HG03135 (cell line): ENCODE results near the gene PPP3CA.
A peak's percentile ranks its signal among the peaks of the same experiment; 100 is the strongest.

ENCODE experiments used
- ATAC-seq: cut with Tn5 transposase; IDR thresholded peaks from one replicate; pipeline ENCODE4 v1.9.1; 2021; ENCODE audit warnings: mild to moderate bottlenecking, moderate library complexity; ENCODE audit not compliant: unreplicated experiment

Gene PPP3CA

DNA sequence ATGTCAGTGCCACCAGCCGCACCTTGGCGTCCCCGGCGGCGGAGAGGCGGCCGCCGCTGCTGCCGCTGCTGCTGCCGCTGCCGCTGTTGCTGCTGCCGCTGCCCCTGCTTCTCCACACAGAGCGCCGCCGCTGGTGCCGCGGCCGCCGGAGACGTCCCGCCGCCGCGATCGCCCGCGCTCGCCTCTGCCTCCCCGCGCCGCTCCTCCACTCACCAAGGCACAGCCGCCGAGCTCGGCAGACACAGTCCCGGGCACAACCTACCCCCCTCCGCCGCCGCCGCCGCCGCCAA lies at the start of gene PPP3CA:
TSS of gene PPP3CA (minus strand) at position 260 of the 290 bp plus-strand sequence.
- peak; percentile 21 for ATAC-seq

DNA sequence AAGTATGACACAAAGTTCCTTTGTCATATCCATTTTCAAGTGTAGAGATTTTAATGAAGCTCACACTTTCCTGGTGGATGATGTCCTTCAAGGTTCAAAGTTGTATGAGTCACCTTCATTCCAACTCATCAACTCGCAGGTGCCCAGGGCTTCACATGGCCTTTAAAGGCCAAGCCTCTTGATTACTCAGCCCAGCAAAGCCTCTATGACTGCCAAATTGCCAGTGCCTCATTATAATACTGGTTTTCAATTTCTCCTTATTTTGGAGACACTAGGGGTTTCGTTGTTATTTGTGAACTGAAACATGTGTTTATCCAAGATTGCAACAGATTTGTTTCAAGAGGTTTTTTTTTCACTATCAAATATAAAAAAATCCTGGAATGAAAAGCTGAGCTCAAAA lies 45.9 kb upstream of the PPP3CA start:
- no peak for ATAC-seq

DNA sequence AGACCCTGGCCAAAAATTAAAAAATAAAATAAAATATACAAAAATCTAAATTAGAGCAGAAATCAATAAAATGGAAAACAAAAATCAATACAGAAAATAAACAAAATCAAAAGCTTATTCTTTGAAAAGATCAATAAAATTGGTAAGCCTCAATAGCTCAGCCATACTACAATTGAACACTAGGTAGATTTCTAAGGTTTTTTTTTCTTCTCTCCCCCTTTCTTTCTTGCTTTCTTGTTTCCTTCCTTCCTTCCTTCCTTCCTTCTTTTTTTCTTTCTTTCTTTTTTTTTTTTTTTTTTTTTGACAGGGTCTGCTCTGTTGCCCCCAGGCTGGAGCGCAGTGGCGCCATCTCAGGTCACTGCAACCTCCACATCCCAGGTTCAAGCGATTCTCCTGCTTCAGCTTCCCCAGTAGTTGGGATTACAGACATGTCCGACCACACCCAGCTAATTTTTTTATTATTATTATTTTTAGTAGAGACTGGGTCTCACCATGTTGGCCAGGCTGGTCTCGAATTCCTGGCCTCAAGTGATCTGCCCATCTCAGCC lies 23.4 kb upstream of the PPP3CA start:
- ATAC-seq = no peak

DNA sequence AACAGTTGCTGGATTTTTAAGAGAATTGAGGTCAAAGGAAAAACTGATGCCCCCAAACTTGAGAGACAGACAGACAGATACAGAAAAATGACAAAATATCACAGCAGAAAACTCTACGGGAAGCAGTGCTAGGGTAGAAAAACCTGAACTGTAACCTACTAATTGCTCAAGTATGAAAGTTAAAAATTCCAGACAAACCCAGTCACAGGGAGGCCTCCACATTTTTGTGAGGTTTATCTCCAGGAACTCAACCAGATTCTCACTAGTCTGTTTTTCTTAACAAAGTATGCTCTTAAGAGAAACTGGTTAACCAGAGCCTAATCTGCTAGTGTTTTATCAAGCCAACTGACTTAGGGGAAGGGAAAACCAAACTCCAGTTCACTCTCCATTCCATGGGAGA lies 19.9 kb upstream of the PPP3CA start:
- no peak for ATAC-seq

DNA sequence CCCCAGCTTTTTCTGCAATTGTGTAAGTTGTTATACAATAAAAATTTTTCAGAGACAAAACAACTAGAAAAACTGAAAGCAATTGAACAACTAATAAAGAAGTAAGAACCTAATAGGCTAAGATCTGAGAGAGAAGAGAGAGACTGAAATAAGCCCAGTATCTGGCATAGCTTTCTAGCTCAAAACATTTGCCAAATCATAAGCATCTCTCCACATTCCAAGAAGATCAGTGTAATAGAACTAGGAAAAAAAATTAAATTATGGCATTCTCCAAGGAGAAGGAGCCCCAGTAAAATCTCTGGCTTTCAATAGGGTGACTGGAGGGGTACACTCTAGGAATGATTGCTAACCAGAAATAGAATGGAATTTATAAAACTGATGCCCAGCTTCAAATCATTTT lies 19.0 kb upstream of the PPP3CA start:
- ATAC-seq = no peak

DNA sequence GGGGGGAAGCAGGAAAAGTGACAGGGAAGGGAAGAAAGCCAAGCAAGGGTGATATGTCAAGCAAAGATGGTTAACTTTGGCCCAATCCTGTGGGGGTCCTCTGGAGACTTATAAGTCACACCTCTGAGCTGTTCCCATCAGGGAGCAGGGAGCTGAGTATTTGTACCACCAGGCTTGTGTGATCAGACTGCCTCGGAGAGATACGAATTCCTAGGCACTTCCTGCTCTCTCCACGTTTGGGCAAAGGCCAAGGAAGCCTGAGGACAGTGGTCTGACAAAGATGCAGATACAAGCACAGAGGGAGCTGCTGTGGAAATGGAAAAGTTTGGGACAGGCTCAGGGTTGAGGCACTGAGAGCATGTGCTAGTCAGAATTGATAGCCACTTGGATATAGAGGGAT lies 10.4 kb upstream of the PPP3CA start:
- no peak for ATAC-seq

DNA sequence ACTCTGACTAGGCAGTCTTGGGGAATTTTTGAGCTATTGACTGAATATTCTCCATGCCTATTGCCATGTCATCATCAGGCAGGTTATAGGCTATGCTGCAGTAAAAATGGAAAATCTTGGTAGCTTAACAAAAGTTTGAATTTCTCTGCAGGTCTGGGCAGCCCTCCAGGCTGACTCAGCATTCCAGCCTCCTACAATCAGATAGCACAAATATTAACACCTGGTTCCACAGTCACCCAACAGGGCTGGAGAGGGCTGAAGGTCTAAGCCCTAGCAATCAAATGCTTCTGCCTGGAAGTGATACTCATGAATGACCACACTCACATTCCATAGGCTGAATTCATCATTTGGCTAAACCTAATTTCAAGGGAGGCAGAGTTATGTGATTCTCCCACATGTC lies 9.6 kb upstream of the PPP3CA start:
- ATAC-seq = no peak

DNA sequence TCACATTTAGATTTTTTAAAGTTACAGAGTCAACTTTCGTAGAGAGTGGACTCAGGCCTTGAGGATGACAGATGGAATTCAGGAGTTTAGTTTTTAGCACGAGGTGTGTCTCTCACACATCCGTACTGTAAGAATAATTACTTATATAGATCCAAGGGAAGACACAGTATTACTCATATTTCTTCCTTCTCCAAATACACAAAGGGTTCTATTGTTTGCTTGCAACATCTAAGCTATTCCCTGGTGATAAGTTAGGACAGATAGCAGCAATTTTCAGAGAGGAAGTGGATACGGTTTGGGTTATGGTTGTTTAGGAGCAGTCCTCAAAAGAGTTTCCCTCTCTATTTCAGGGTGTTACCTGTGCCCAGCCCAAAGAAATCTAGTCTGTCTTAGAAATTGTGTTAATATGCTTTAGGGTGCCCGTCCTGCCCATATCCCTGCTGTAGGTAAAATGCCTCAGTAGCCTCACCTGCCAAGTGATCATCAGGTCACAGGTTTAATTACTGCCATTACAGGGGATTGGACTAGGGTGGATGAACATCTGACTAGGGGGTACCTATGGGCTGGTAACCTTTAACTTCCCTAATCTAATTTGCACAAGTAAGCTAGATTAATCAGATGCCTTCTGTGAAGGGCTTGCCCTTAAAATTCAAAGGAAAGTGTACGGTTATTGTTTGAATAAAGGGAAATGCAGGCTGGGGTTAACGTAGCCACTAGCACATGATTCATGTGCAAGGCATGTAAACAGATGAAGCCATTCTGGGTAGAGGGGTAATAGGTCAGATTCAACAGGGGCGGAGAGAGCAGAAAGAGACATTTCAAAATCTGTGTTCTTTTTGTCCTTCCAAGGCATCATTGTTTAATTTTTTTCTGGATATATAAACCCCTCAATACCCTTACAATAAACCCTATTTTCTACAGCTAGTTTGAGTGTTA lies 8.7 kb upstream of the PPP3CA start:
- ATAC-seq = no peak

DNA sequence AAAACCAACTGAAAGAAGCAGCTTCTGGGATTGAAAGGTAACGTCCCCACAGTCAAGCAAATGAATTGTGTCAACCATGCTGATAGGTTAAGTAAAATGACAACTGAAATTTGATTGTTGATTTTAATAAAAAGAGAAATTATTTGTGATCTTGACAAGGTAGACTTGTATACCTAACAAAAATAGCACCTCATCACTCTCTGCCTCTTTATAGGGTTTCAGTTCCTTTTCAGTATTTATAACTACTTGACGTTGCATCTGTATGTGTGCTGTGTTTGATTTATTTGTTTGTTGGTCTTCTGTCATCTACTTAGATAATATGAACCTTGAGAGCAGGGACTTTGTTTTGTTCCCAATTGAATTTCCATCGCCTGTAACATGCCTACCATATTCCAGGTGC lies 7.9 kb upstream of the PPP3CA start:
- peak; percentile 98 for ATAC-seq

DNA sequence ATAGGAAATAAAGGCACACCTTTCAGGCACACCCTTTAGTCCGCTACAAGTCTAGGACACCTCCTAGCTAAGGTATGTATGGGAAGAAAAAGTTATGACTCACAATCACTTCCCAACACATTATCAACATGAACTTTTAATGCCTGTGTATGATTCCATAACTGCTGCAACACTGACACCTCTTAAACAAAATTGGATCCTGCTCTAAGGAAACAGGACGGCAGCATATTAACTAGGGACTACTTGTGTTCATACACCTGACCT lies 2.4 kb upstream of the PPP3CA start:
- ATAC-seq = no peak

DNA sequence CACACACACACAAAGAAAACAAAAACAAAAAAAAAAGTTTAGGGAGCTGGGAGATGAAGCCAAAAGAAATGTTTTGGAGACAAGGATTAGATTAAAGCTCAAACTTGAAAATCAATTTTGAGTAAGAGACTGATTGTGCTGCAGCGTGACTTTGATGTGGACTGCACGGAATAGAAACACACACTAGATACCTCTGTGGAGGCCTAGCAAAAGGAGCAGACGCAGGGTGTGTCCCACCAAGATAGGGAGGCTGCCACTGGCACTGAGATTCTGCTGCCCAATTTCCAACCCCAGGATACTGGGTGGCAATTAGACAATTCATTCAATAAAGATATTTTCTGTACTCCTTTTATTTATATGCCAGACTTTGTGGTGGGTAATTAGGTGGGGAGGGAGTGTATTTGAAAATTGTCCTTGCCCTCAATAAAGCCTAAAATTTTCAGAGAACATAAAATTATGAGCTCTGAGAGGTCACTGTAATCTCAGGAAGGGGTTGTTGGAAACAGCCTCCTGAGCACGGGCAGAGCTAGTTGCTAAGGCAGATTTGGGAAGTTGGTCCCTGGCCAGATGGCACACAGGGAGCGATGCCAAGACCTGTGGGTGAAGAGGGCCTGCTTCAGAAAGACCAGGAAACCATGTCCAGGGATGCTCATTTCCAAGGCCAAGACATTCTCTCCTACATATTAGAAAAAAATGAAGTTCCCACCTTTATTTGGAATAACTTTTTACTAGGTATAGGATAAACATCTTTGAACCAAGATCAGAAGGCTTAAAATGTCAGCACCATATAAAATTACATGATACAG lies 1.9 kb upstream of the PPP3CA start:
- ATAC-seq = no peak

DNA sequence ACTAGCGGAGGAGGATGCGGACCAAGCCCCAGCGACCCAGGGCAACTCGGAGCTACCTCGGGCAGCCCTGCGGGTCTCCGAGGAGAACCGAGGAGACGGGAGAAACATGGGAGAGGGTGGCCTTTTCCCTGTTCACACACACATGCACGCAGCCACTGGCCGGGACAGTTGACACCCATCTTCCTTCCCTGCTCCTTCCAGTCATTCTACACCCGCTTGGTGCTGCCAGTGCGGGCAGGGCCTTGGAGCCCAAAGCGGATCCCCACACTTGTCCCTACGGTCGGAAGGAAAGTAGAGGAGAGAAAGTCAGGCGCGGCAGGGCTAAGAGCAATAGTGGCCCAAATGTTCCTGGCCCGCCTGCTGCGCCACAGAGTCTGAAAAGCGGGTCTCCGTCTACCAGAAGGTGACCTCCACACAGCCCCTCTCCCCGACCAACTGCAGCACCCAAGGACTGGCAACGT lies 1.1 kb upstream of the PPP3CA start:
- no peak for ATAC-seq

DNA sequence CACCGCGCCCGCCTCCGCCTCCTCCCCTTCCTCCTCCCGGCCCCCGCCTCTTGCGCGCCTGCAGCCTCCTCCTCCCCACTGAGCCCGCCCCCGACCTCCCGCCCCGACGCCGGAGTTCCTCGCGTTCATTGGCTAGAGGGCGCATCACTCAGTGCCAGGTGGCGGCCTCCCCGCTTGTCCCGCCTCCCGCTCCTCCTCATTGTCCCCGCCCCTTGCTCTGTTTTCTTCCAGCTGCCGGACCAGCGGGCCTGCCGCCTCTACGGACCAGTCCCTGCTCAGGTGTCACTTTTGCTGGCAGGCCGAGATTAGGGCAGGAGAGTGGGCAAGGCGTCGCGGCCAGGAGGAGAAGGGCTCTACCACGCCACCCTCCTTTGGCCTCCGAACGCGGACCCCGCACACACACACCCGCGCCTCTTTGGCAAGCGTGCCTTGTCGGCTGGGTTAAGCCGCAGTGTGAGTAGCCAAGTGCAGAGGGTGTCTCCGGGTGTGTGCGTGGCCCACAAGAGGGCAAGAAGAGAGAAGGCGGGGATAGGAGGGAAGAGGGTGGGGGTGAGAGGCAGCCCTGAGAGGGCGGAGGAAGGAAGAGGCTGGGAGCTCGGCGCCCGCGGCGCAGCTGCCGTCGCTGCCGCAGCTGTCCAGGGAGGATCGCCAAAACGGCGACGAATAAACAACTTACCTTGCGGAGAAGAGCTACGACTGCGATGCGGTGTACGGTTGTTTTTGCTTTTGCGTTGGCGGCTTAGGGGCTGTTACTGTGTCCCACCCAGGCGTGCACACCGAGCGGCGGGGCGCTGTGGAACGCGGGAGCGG lies 436 bp upstream of the PPP3CA start:
- ATAC-seq = peak; percentile 81

DNA sequence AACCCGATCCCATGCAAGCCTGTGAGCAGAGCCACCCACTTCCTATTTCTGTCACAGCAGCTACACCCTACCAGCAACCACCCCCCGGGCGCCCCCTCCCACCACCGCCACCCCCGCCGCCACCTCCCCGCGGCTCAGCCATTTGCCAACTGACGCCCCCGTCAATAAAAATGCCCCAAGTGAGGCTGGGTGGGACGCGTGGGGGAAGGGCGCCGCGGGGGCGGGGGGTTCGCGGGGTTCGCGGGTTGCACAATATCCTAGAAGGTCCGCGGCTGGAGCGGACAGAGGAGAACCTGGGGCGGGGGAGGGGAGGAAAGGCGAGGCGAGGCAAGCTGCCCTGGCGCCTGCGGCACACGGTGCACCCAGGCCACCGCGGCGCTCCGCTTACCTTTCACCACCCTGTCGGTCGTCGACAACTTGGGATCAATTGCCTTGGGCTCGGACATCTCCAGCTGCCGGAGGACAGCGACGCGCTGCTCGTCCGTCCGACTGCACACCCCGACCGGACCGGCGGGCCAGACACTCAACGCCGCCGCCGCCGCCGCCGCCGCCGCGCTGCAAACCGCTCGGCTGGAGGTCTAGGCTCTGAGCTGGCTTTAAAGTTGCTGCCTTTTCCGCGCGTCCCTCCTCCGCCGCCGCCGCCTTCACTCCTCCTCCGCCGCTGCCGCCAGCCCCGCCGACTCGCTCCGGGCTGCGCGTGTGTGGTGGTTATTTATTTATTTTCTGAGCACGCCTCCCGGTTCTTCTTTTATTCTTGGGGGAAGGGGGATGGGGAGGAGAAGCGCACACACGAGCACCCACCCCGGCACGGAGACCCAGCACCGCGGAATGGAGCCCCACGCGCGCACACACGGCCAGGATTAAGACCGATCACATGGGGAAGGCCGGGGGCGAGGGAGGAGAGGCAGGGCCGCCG lies 717 bp downstream of the PPP3CA start:
- ATAC-seq = peak; percentile 12

DNA sequence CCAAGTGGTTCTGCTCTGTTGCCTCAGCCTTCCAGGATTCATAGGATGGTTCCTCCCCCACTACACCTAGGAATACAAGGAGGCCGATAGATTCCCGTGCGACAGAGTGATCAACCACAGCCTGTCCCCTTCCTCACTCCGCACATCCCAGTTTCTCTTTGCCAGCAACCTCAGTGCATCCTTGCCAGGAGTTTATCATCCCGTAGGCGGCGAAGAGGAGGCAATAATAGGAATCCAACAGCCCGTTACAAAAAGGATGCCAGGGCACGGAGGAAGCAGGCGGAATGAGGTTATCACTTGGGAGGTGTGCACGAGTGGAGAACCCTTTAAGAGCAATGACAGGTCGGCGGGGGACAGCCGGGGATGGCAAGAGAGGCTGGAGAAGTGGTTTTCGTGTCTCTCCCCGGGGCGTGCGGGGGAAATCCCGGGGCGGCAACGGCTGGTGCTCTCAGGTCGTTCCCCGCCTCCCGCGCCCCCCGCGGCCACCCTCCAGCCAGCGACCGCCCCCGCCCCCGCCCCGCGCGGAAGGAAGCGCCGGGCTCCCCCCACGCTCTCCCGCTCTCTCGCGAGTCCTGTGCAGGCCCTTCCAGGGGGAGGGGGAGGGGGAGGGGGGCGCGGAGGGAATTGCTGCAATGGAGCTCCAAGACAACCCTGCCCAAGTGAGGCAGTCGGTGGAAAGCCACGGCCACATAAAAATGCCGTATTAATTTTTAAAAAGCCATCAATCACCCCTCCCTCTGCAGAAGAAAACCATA lies 1.6 kb downstream of the PPP3CA start:
- ATAC-seq = no peak

DNA sequence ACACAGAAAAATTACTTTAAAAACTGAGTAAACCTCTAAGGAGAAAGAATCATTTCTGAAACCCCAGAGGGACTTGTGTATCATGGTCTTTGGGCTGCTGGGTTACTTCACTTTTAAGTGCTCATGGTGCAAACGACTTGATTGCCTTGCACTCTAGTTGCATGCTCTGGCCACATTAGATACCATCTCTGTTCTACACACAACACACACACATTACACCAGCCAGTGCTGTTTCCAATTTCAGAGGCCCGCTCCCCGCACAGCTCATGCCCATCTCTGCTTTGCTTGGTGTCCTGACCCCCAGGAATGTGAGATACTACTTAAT lies 2.1 kb downstream of the PPP3CA start:
- ATAC-seq = no peak

DNA sequence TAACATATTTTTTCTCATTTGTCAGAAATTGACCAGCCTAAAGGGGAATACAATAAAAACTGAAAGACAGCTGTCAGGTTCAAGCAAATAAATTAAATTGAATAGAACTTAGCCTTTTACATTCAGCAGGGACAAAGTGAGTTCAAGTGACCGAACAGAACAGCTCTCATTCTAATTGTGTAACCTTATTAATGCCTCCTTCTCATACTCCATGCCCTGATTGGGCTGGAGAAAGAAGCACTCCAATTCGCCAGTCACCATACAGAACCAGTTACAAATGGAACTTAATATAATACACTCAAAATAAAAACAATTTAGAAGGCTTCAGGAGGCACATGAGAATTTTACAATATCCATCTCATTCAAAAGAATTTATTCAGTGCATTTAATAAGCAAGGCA lies 8.0 kb downstream of the PPP3CA start:
- no peak for ATAC-seq

DNA sequence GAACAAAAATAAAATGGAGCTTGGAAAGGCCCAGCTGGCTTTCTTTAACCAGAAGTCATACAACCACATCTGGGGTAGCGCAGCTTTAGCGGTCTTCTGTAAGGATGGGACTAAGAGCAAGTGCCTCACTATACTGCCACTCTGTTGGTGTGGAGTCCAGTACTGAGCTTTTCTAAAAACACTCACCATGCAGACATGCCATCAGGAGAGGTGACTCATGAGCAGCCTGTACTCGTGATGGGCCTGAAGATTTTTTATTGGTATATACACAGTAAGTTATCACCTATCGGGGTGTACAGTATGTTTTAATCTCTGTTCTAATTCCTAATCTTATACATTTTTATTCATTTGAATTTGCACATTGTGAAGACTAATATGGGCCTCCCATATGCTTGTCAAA lies 9.6 kb downstream of the PPP3CA start:
- no peak for ATAC-seq

DNA sequence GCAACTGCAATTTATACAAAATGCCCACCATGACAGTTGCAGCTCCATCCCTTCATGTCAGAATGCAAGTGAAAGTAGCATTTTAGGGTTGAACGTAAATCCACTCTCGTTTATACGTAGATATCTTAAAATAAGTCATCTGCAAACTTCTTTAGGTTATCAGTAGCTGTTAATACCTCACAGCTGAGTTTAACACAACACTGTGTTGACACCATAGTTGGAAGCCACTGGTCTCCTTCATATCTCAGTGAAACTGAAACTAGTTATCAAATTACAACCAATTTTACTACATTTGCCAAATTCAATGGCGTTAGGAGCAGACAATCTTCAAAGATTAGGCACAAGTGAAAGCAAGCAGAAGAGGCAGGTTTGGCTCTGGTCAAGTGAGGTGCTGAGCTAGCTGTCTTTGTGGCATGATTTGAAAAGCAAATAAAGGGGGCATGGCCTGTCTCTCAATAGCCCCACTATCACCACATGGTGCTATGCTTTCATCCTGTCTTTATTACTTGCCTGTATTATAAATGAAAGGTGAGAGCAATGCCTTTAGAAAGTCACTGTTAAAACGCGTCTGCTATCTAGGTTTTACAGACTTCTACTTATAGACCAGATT lies 12.3 kb downstream of the PPP3CA start:
- peak; percentile 73 for ATAC-seq
